Heart right ventricle (tissue), 16 donors: Measurements from ENCODE around the gene GCGR. TPM values are rescaled to one million over a fixed set of nuclear protein-coding genes. Genes with fewer than 3 reads are reported as not detected.

Experiments
- ATAC-seq, 8 donors: fragments of 200-7000 bp; cut with Tn5 transposase; one replicate each; pipeline ENCODE4 v1.9.1; 2020; ENCODE audit warnings: mild to moderate bottlenecking in 8 of 8, moderate library complexity in 8 of 8, moderate number of reproducible peaks in 1 of 8
- DNase-seq, 2 donors: peaks; one replicate each; pipeline ENCODE4 v3.0.0-alpha.2; 2020
- H3K27ac ChIP-seq, 10 donors: fragments of 200-600 bp; sonication (generic) in 2 of 10; one replicate each; pipeline versions ENCODE4 v1.5.0 to v1.8.0; 2020 to 2022; ENCODE audit warnings: mild to moderate bottlenecking in 3 of 10
- H3K27me3 ChIP-seq, 7 donors: fragments of 200-600 bp; one replicate each; pipeline ENCODE4 v1.8.0; 2021 to 2022; ENCODE audit warnings: mild to moderate bottlenecking in 2 of 7
- H3K36me3 ChIP-seq, 9 donors: fragments of 200-600 bp; sonication (generic) in 1 of 9; one replicate each; pipeline versions ENCODE4 v1.5.0 to v1.8.0; 2020 to 2022; ENCODE audit warnings: mild to moderate bottlenecking in 2 of 9
- H3K4me1 ChIP-seq, 9 donors: fragments of 200-600 bp; sonication (generic) in 1 of 9; one replicate each; pipeline versions ENCODE4 v1.5.0 to v1.8.0; 2020 to 2022; ENCODE audit warnings: mild to moderate bottlenecking in 4 of 9
- H3K4me3 ChIP-seq, 10 donors: fragments of 200-600 bp; sonication (generic) in 2 of 10; one replicate each; pipeline versions ENCODE4 v1.5.0 to v1.8.0; 2020 to 2022; ENCODE audit warnings: mild to moderate bottlenecking in 7 of 10, moderate library complexity in 2 of 10
- H3K9me3 ChIP-seq, 11 donors: fragments of 200-600 bp in 10 of 11; sonication (generic) in 2 of 11; one replicate each; pipeline versions ENCODE4 v1.5.0 to v1.8.0; 2013 to 2022; ENCODE audit warnings: mild to moderate bottlenecking in 2 of 11, control low read depth in 1 of 11, moderate library complexity in 1 of 11
- CTCF ChIP-seq, 9 donors: fragments of 200-600 bp; sonication (generic) in 2 of 9; IDR thresholded peaks; one replicate each; pipeline versions ENCODE4 v1.5.0 to v1.8.0; 2021 to 2022; ENCODE audit warnings: antibody characterized with exemption in 9 of 9, mild to moderate bottlenecking in 5 of 9, moderate library complexity in 1 of 9
- WGBS, 2 donors: extraction: QIAGEN DNeasy Blood & Tissue Kit; methylation state at CpG; one replicate each; pipeline ENCODE4 v1.1.7; 2013; ENCODE audit warnings: inconsistent platforms in 1 of 2; 5-methylcytosine and 5-hydroxymethylcytosine counted together
- intact Hi-C, 10 donors: fragments of 100-400 bp; cut with DNase I; formaldehyde crosslinking; loops; one replicate each; pipeline versions ENCODE4 v1.11.1 to v1.14.2; 2022
- polyA plus RNA-seq, 2 donors: library from polyadenylated mRNA; stranded (reverse); fragments of 200-250 nt; gene quantifications; one replicate each; pipeline ENCODE4 v1.2.3, GENCODE V29; 2013
- total RNA-seq, 10 donors: library from RNA; stranded (reverse); fragmentation: NEBNext Ultra II Directional in 3 of 10; extraction: Animal tissue kit (Norgen Biotek cat#: 25700) in 3 of 10; gene quantifications; one replicate each; pipeline versions ENCODE4 v1.2.1 to v1.2.4, GENCODE V29; 2021 to 2023
- donor health status: Arrhythmogenic right ventricular cardiomyopathy.
- donor health status: ischemic (EF 13 %, LVEDD 7.1; RV severe dilation, severe dysfunction).
- donor health status: healthy with polysubstance abuse.
- donor health status: DM: no; HTN: yes; CAD: no.
- donor health status: DM: no; HTN: no; CAD: no.
- donor health status: ischemic (EF 25% LVEDD 6.9; RV normal size, moderate dysfunction).
- donor health status: ischemic (EF 25% LVEDD 5.7; RV mildly dilated, moderate dysfunction).
- donor health status: healthy.
- donor health status: DM: yes; HTN: yes; CAD: no.
- donor health status: Ischemic cardiomyopathy.
- donor health status: ischemic (EF 35%, LVEDD 5.7; RV mildly dilated, moderate dysfunction).
- donor health status: nonischemic (EF 11% LVEDD 7.7; RV severe dilation, severe dysfunction).
- donor health status: DM: yes; HTN: yes; CAD: no.
- donor health status: PGD.
- donor health status: ischemic (EF 29% LVEDD 5.4; RV normal size, mild dysfunction).
- donor health status: nonischemic (EF 23%, LVEDD 6.1; RV moderate dilation, normal function).

Gene GCGR
- total and polyA plus RNA-seq, 12 donors: 0.03 TPM; not detected in 11

GRCh38 chr17:81805707-81806460 lies 1.9 kb downstream of the GCGR start:
- Histone ChIP-seq H3K36me3 (no peaks in the 10 kb centered on the region), H3K4me1 (peaks cover 0 to 18% (median 9%) of the 10 kb centered on the region in 9 donors), H3K27me3 (peaks cover 34 to 87% (median 82%) of the 10 kb centered on the region in 7 donors), H3K4me3 (no peak overlapping the region), H3K9me3 (no peaks in the 10 kb centered on the region), H3K27ac (no peak overlapping the region)
- intact Hi-C loops: no loop called here
- 69 to 70% methylated on average over 18 of the region's 18 CpGs for WGBS, 2 donors
- no peak for TF ChIP-seq CTCF (IDR thresholded peaks at IDR 0.05)
- ATAC-seq (no peak), DNase-seq (no peak)

- peaks cover 34 to 87% (median 83%) of the 10 kb centered on the region in 7 donors for H3K27me3 ChIP-seq
- no peak overlapping the region for H3K4me3 ChIP-seq
- no peak overlapping the region for H3K27ac ChIP-seq
- TF ChIP-seq CTCF (IDR thresholded peaks at IDR 0.05): no peak
- WGBS, 2 donors: 27 to 28% methylated on average over 23 of the region's 23 CpGs
- intact Hi-C loops: no loop called here
- H3K36me3 ChIP-seq: no peaks in the 10 kb centered on the region
- peaks cover 0 to 18% (median 9%) of the 10 kb centered on the region in 9 donors for H3K4me1 ChIP-seq
- peak in 2 of 8 donors; percentile 6 to 7 for ATAC-seq
- H3K9me3 ChIP-seq: no peaks in the 10 kb centered on the region
- no peak for DNase-seq
Measured at GRCh38 chr17:81806461-81807209, 2.7 kb downstream of the GCGR start.

- TF ChIP-seq CTCF (IDR thresholded peaks at IDR 0.05): no peak
- Histone ChIP-seq H3K4me3 (no peak overlapping the region), H3K36me3 (no peaks in the 10 kb centered on the region), H3K4me1 (peaks cover 0 to 18% (median 9%) of the 10 kb centered on the region in 9 donors), H3K9me3 (no peaks in the 10 kb centered on the region), H3K27me3 (peaks cover 33 to 87% (median 77%) of the 10 kb centered on the region in 7 donors), H3K27ac (no peak overlapping the region)
- ATAC-seq (no peak), DNase-seq (no peak)
- WGBS, 2 donors: 48 to 61% methylated on average over 18 of the region's 18 CpGs
- intact Hi-C loops: no loop called here
Measured at GRCh38 chr17:81807210-81807719, 3.3 kb downstream of the GCGR start.

- H3K27me3 ChIP-seq: peaks cover 29 to 82% (median 73%) of the 10 kb centered on the region in 7 donors
- intact Hi-C loops: no loop called here
- 66 to 75% methylated on average over 13 of the region's 13 CpGs for WGBS, 2 donors
- H3K36me3 ChIP-seq: no peaks in the 10 kb centered on the region
- no peak overlapping the region for H3K4me3 ChIP-seq
- ATAC-seq (no peak), DNase-seq (no peak)
- H3K27ac ChIP-seq: no peak overlapping the region
- no peaks in the 10 kb centered on the region for H3K9me3 ChIP-seq
- TF ChIP-seq CTCF (IDR thresholded peaks at IDR 0.05): no peak
- H3K4me1 ChIP-seq: peaks cover 0 to 18% (median 9%) of the 10 kb centered on the region in 9 donors
Measured at GRCh38 chr17:81807839-81808238, 3.9 kb downstream of the GCGR start.
